KMS-11 (cell line): ENCODE results near the gene PRKG1.

ENCODE experiments used
- H2AFZ ChIP-seq: fragments of 200-600 bp; sonication (generic); 2 replicates; pipeline ENCODE4 v1.6.1; 2016; ENCODE audit warnings: antibody characterized with exemption, mixed run types, low read depth
- H3K27ac ChIP-seq: fragments of 200-600 bp; sonication (generic); 2 replicates; pipeline ENCODE4 v1.6.1; 2016; ENCODE audit warnings: mild to moderate bottlenecking, mixed run types
- H3K27me3 ChIP-seq: fragments of 200-600 bp; sonication (generic); 2 replicates; pipeline ENCODE4 v1.6.1; 2017; ENCODE audit warnings: mild to moderate bottlenecking, low read depth, mixed run types, moderate library complexity; ENCODE audit not compliant: insufficient read depth
- H3K36me3 ChIP-seq: fragments of 200-600 bp; sonication (generic); 2 replicates; pipeline ENCODE4 v1.6.1; 2017; ENCODE audit warnings: mild to moderate bottlenecking, mixed run types; ENCODE audit not compliant: insufficient read depth
- H3K4me1 ChIP-seq: fragments of 200-600 bp; sonication (generic); 2 replicates; pipeline ENCODE4 v1.6.1; 2016; ENCODE audit warnings: mild to moderate bottlenecking, low read depth, mixed run types; ENCODE audit not compliant: poor library complexity, severe bottlenecking
- H3K4me2 ChIP-seq: fragments of 200-600 bp; sonication (generic); 2 replicates; pipeline ENCODE4 v1.7.0; 2016; ENCODE audit warnings: mild to moderate bottlenecking, mixed run types
- H3K4me3 ChIP-seq: fragments of 200-600 bp; sonication (generic); IDR thresholded peaks from 2 replicates; pipeline ENCODE4 v1.6.1; 2017; ENCODE audit warnings: low read depth, low read length, mixed read lengths; ENCODE audit not compliant: insufficient read depth
- H3K79me2 ChIP-seq: fragments of 200-600 bp; sonication (generic); 2 replicates; pipeline ENCODE4 v1.6.1; 2016; ENCODE audit warnings: low read depth, mixed run types; ENCODE audit not compliant: insufficient read depth
- H3K9ac ChIP-seq: fragments of 200-600 bp; sonication (generic); 2 replicates; pipeline ENCODE4 v1.6.1; 2016; ENCODE audit warnings: mild to moderate bottlenecking, mixed run types
- H4K20me1 ChIP-seq: fragments of 200-600 bp; sonication (generic); 2 replicates; pipeline ENCODE4 v1.6.1; 2016; ENCODE audit warnings: mild to moderate bottlenecking, mixed run types; ENCODE audit not compliant: insufficient read depth
- TF ChIP-seq, protein P1 (sequence below): fragments of 200-600 bp; sonication (generic); conservative IDR thresholded peaks from 2 replicates; pipeline ENCODE4 v1.6.1; 2017; ENCODE audit warnings: low read depth, mild to moderate bottlenecking, antibody characterized with exemption, low read length, moderate library complexity, mixed read lengths

PRKG1 gene

DNA sequence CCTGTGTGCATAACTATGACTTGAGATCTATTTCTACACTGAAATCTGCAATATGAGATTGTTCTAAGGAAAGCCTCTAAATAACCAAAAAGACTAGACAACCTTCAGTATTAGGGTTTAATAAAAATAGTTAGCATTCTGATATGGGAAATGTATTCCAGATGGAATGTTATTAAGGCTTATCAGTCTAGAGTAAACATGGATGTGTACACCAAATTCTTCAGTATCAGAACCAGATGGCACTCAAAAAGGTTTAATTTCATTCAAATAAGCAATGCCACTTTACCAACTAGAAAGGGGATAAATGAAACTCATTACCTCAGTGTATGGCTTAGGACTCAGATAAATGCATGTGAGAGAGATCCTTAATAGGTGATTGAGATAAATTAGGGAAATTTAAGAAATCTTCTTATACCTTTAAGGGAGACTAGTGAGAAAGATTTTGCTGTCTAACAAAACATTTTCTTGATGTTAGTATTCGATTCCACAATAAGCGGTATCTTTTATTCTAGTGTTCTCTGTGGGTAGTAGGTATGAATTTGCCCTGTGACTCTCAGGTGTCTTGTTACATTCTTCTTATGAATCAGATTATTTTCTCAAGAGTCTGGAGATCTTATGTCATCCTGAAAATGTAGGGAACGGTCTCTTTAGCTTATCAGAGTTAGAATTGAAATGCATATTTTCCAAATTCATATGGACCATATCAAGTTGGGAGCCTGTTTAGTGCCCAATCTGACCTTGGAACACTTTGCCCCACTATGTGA is 159.2 kb downstream of the PRKG1 start:
- H3K4me1 ChIP-seq, result no peaks in the 10 kb centered on the region
- no peak overlapping the region for H3K4me3 ChIP-seq
- H3K79me2 ChIP-seq, result no peaks in the 10 kb centered on the region
- H3K27ac ChIP-seq, result no peak overlapping the region
- no peaks in the 10 kb centered on the region for H4K20me1 ChIP-seq
- no peak overlapping the region for H3K4me2 ChIP-seq
- H3K9ac ChIP-seq, result no peak overlapping the region
- no peaks in the 10 kb centered on the region; the same call in 1 of the 2 replicates for H3K36me3 ChIP-seq
- H3K27me3 ChIP-seq, result no peaks in the 10 kb centered on the region
- no peak overlapping the region for H2AFZ ChIP-seq
- TF ChIP-seq, protein P1, sequence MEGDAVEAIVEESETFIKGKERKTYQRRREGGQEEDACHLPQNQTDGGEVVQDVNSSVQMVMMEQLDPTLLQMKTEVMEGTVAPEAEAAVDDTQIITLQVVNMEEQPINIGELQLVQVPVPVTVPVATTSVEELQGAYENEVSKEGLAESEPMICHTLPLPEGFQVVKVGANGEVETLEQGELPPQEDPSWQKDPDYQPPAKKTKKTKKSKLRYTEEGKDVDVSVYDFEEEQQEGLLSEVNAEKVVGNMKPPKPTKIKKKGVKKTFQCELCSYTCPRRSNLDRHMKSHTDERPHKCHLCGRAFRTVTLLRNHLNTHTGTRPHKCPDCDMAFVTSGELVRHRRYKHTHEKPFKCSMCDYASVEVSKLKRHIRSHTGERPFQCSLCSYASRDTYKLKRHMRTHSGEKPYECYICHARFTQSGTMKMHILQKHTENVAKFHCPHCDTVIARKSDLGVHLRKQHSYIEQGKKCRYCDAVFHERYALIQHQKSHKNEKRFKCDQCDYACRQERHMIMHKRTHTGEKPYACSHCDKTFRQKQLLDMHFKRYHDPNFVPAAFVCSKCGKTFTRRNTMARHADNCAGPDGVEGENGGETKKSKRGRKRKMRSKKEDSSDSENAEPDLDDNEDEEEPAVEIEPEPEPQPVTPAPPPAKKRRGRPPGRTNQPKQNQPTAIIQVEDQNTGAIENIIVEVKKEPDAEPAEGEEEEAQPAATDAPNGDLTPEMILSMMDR, result no peak

DNA sequence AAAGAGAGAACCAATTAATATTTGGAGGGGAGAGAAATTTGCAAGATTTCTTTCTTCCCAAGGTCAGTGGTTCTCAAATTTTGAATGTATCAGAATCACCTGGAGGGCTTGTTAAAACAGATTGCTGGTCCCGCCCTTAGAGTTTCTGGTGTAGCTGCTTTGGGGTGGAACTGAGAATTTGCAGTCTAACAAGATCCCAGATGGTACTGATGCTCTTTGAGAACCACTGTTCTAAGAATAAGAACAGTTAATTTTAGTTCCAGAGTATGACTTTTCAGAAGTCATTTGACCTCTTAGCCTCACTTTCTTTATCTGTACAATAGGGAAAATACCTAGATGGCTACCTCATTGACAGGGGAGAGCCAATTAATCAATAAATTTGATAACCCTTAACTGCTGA is 161.6 kb downstream of the PRKG1 start:
- Histone ChIP-seq H3K9ac (no peak overlapping the region), H2AFZ (no peak overlapping the region), H3K79me2 (no peaks in the 10 kb centered on the region), H3K4me3 (no peak overlapping the region), H3K4me2 (no peak overlapping the region), H3K27ac (no peak overlapping the region), H3K4me1 (no peaks in the 10 kb centered on the region), H4K20me1 (no peaks in the 10 kb centered on the region), H3K27me3 (no peaks in the 10 kb centered on the region), H3K36me3 (no peaks in the 10 kb centered on the region; the same call in 1 of the 2 replicates)
- TF ChIP-seq, protein P1, result no peak

DNA sequence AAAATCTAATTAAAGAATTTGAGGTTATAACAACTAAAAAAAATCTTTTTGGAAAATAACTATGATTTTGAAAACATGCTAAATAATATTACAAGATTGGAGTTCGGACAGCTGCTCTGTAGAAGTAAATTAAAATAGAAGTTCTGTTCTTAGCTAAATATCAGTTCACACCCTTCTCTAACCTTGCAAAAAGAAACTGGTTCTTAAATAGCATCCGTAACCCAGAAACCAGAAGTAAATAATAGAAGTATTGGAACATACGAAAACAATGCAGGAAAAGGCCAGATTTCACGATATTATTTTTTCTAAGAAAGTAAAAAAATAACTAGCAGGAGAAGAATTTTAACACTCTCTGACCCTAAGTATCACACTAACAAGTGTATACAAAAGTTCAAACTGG is 164.7 kb downstream of the PRKG1 start:
- no peaks in the 10 kb centered on the region for H3K79me2 ChIP-seq
- no peak overlapping the region for H2AFZ ChIP-seq
- H3K9ac ChIP-seq, result no peak overlapping the region
- no peaks in the 10 kb centered on the region; the same call in 1 of the 2 replicates for H3K36me3 ChIP-seq
- no peaks in the 10 kb centered on the region for H3K27me3 ChIP-seq
- H3K4me1 ChIP-seq, result no peaks in the 10 kb centered on the region
- H3K4me2 ChIP-seq, result no peak overlapping the region
- H3K27ac ChIP-seq, result no peak overlapping the region
- H3K4me3 ChIP-seq, result no peak overlapping the region
- H4K20me1 ChIP-seq, result no peaks in the 10 kb centered on the region
- TF ChIP-seq, protein P1, result no peak

DNA sequence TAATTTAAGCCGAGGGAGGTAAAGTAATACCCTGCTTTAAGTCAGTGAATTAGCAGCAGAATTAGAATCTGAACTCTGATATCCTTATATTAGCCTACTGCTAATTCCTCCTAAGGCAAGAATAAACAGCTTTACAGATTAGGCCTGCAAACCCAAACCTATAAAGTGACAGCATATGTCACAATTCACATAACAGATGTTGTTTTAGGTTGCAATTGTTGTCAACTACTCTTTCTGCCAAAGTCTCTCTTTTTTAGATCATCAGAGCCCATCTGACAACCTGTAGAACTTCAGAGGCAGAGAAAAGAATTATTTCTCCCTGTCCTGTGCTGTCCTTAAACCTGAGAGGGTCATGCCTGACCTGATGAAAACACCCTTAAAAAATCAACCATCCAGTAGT is 167.2 kb downstream of the PRKG1 start:
- no peak overlapping the region for H3K27ac ChIP-seq

More for the DNA sequence above, 167.2 kb downstream of the PRKG1 start:
- Histone ChIP-seq H4K20me1 (no peaks in the 10 kb centered on the region), H3K4me1 (no peaks in the 10 kb centered on the region), H3K4me2 (no peak overlapping the region), H3K9ac (no peak overlapping the region), H3K79me2 (no peaks in the 10 kb centered on the region), H3K27me3 (no peaks in the 10 kb centered on the region), H2AFZ (no peak overlapping the region), H3K36me3 (no peaks in the 10 kb centered on the region), H3K4me3 (no peak overlapping the region)
- TF ChIP-seq, protein P1, result no peak
